NK-92 (cell line): ENCODE results near the gene ADGB.
"Not testable (repeated sequence)": the region's sequence is repeated elsewhere in the genome, so short reads cannot be mapped to it uniquely, and the experiment has no call there.

Experiments used
- DNase-seq: peaks from one replicate; lab custom pipeline; 2025; ENCODE audit not compliant: unreplicated experiment; lab: John Stamatoyannopoulos, UW

Gene ADGB

GRCh38 chr6:146814148-146814750, 215.5 kb downstream of the ADGB start:
- DNase-seq = no peak

DNA sequence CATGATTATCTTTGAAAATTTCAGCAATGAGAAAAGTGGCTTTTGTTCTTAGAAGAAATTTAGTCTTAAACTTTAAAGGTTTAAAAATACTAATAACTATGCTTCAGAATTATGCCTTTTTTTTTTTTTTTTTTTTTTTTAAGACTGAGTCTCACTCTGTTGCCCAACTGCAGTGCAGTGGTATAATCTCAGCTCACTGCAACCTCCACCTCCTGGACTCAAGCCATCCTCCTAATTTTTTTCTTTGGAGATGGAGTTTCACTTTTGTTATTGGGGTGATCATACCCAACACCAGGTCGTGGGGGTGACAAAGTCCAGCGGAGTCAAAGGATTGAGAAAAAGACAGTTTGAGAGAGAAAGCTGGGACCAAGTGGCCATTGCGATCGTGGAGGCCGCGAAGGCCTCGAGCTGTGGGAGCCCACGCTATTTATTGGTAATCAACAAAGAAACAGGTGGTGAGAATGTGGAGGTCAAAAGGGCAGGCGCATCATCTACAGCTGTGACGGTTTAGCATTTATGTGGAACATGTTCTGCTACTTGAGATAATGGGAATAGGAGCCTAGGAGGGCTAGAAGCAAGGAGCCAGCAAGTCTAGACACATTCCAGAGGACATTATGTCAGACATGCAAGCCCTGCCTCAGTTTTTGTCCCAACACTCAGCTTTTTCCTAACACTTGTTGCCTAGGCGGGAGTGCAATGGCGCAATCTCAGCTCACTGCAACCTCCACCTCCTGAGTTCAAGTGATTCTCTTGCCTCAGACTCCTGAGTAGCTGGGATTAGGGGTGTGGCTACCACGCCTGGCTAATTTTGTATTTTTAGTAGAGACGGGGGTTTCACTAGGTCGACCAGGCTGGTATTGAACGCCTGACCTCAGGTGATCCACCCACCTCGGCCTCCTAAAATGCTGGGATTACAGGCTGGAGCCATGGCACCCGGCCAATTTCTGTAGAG, 217.0 kb downstream of the ADGB start:
- not testable (repeated sequence) for DNase-seq

- DNase-seq = no peak
These were observed 221.0 kb downstream of the ADGB start for GRCh38 chr6:146819596-146820320.

- no peak for DNase-seq
These were observed 228.6 kb downstream of the ADGB start for GRCh38 chr6:146827216-146827928.

GRCh38 chr6:146829792-146830565, 231.2 kb downstream of the ADGB start:
- DNase-seq = no peak

GRCh38 chr6:146833157-146833556, 234.4 kb downstream of the ADGB start:
- no peak for DNase-seq

GRCh38 chr6:146840216-146840615, 241.4 kb downstream of the ADGB start:
- DNase-seq = no peak

DNA sequence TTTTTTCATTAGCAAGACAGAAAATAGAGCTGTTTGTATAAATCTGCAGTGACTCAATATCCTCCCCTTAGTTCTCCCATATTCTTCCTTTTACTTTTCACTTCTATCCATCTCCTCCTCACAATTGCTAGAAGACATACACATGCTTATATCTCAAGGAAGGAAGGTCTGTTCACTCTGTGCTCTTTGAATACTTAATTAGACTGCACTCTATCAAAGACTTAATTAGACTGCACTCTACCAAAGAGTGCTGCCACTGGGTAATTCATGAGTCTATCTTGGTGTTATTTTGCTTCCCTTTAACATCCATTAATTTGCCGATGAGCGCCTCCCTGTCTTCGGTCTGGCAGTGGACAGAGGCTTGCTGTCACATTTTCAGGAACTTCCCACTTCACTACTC, 241.9 kb downstream of the ADGB start:
- DNase-seq = no peak

DNA sequence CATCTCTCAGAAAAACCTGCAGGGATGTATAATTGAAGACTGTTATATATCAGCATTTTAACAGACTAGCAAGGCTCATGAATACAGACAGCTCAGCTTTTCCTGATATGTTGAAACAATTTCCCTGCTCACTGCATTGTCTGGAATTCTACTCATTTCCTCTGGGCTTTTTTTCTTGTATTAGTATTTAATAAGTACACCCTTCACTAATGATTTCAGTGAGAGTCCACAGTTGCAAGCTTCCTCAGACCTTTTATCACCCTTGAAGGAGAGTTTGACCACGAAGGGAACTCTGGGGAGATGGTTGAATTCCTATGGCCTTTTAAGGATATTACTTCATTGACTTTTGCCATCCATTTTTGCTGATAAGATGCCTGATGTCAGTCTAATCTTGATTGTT, 248.7 kb downstream of the ADGB start:
- no peak for DNase-seq

- DNase-seq = no peak
These were observed 251.6 kb downstream of the ADGB start for GRCh38 chr6:146850238-146850896.

- no peak for DNase-seq
These were observed 252.2 kb downstream of the ADGB start for GRCh38 chr6:146850981-146851380.

DNA sequence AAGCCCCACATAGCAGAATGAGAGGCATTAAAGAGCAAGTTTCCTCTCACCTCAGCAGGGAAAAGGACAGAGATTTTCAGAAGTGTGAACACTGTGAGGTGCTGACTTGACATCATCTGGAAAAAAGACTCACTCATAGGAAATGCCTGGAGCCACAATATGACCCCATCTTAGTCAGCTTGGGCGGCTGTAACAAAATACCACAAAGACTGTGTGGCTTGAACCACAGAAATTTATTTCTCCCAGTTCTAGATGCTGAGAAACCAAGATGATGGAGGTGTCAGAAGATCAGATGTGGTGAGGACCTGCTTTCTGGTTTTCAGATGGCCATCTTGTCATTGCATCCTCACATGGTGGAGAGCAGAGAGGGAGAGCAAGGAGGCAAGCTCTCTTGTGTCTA, 253.1 kb downstream of the ADGB start:
- no peak for DNase-seq

DNA sequence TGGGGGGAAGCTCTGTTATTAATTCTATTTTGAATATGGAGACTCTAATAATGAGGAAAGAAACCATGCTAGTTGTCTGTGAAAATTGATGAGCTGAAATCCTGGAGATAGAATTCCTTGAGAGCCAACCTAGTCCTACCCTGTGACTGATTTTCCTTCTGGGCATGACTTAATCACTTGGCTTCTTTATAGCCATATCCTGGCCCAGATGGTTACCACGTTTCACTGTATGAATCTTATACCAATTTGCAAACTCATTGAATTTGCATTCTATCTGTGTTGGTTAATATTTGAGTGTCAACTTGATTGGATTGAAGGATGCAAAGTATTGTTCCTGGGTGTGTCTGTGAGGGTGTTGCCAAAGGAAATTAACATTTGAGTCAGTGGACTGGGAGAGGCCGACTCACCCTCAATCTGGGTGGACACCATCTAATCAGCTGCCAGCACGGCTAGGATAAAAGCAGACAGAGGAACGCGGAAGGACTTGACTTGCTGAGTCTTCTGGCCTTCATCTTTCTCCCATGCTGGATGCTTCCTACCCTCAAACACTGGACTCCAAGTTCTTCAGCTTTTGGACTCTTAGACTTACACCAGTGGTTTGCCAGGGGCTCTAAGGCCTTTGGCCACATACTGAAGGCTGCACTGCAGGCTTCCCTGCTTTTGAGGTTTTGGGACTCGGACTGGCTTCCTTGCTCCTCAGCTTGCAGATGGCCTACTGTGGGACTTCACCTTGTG, 255.9 kb downstream of the ADGB start:
- DNase-seq = not testable (repeated sequence)

DNA sequence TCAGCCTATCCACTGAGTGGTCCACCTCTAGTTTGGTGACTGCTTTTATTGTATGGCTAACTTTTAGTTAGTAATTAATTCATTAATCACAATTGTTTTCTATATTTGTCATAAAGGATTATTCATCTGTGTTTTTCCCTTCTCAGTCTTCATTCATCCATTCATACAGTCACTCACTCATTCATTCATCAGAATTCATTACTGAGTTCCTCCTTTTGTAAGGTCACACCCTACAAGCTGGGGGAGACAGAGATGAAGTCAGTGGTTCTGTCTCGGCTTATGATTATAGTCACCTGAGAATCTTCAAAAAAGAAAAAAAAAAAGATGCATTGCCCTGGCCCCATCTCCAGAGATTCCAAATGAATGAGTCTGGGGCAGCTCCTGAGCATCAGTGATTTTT, 257.1 kb downstream of the ADGB start:
- no peak for DNase-seq

- DNase-seq = no peak
These were observed 257.5 kb downstream of the ADGB start for GRCh38 chr6:146856296-146856695.

DNA sequence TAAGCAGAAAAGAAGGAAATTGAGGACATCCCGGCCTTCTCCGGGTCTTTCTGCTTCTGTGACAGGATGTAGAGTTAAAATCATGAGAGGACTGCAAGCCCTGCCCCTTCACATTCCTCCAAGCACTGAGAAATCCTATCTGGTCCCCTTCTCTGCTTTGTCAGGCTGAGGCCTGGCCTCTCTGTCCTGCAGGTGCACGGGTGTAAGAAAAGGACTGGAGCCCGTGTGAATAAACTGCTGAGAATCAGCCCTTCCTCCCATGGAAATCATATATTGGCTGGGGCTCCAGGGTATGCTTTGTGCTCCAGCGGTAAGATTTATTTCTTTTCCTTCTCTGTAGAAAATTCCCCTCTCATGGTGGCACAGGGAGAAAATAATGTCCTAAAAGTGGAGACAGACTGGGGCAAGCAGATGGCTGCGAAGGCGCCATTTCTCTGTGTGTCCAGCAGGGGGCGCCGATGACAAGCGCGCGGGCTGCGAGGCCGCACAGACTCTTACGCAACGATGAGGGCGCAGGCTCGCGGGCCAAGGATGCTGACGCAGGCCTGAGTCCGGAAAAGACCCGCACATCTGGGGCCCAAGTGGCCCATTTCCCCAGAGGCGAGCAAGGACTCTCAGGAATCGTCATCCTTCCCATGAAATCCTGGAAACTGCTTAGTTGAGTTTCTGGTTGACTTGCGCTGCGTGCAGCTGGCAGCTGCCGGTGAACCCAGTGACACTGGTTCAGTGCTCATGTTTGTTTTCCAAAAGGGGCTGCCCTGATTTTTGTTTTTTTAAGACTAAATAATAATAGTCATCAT, 258.6 kb downstream of the ADGB start:
- DNase-seq = no peak

GRCh38 chr6:146857980-146858347, 259.2 kb downstream of the ADGB start:
- no peak for DNase-seq

- no peak for DNase-seq
These were observed 260.4 kb downstream of the ADGB start for GRCh38 chr6:146859206-146859605.
